HepG2 (cell line): ENCODE measurements around the gene TPPP3. TPM values are rescaled to one million over a fixed set of nuclear protein-coding genes. Genes with fewer than 3 reads are reported as not detected.

Experiments
- ATAC-seq: fragments of 200-7000 bp; cut with Tn5 transposase; 3 replicates; pipeline ENCODE4 v1.9.1; 2020; ENCODE audit warnings: mild to moderate bottlenecking, moderate library complexity
- BruUV-seq: library from RNA; stranded (reverse); fragments of 400-500 nt; replicated peaks from 2 replicates; lab custom pipeline; 2021; lab: Mats Ljungman, UMichigan
- CTCF ChIA-PET: fragments of 300-600 bp; formaldehyde crosslinking; extraction: SDS; loops from one replicate; lab custom pipeline; 2021; ENCODE audit warnings: low total read pairs, inconsistent platforms, low intra/inter-chr PET ratio; lab: Yijun Ruan, JAX
- POLR2A ChIA-PET: fragments of 350-600 bp; sonication (Branson Sonifier 250); formaldehyde crosslinking; loops from one replicate; lab custom pipeline; 2020; ENCODE audit warnings: antibody characterized with exemption, inconsistent platforms; lab: Yijun Ruan, JAX
- DNase-seq: peaks from one replicate; pipeline ENCODE4 v3.0.0-alpha.2; 2015; ENCODE audit warnings: low spot score
- FAIRE-seq: peaks from 3 replicates; lab custom pipeline; 2011; peaks lifted over from hg19 to GRCh38; lab: Jason Lieb, UNC
- H2AFZ ChIP-seq: one replicate; pipeline ENCODE4 v1.6.1; 2011; ENCODE audit warnings: low read length, inconsistent platforms
- H3K27ac ChIP-seq: fragments of 300-600 bp; 3 replicates; pipeline ENCODE4 v1.8.0; 2011; ENCODE audit warnings: mixed run types, mild to moderate bottlenecking, mixed read lengths, low read length, inconsistent platforms; ENCODE audit not compliant: insufficient read depth; ENCODE audit errors: extremely low read length
- H3K27me3 ChIP-seq, 2 experiments: fragments of 200-600 bp in 1 of 2; 2 replicates in 1 of 2; 3 replicates in 1 of 2; pipeline versions ENCODE4 v1.6.0 to v1.8.0; 2011; ENCODE audit warnings: low read length in 2 of 2, mild to moderate bottlenecking in 2 of 2, moderate library complexity in 2 of 2, inconsistent platforms in 1 of 2; ENCODE audit not compliant: insufficient read depth in 2 of 2, control insufficient read depth in 1 of 2
- H3K36me3 ChIP-seq, 2 experiments: fragments of 200-600 bp in 1 of 2; replicated peaks in 1 of 2; 2 replicates in 1 of 2; 3 replicates in 1 of 2; pipeline versions ENCODE4 v1.5.1 to v1.8.0; 2011; ENCODE audit warnings: low read length in 2 of 2, inconsistent platforms in 1 of 2; ENCODE audit not compliant: insufficient read depth in 2 of 2, control insufficient read depth in 1 of 2
- H3K4me1 ChIP-seq: 2 replicates; pipeline ENCODE4 v1.5.1; 2012; ENCODE audit warnings: low read length, inconsistent platforms; ENCODE audit not compliant: insufficient read depth
- H3K4me2 ChIP-seq: 2 replicates; pipeline ENCODE4 v1.6.0; 2011; ENCODE audit warnings: low read depth, low read length, inconsistent platforms
- H3K4me3 ChIP-seq, 3 experiments: fragments of 200-600 bp in 1 of 3; sonication (generic), shearing (Covaris generic) in 1 of 3; replicated peaks in 1 of 3; 2 replicates each; pipeline ENCODE4 v1.5.1; 2011 to 2016; ENCODE audit warnings: low read length in 3 of 3, inconsistent platforms in 2 of 3, low read depth in 2 of 3, mild to moderate bottlenecking in 2 of 3, control low read depth in 1 of 3, mixed read lengths in 1 of 3; ENCODE audit not compliant: insufficient read depth in 1 of 3
- H3K79me2 ChIP-seq: one replicate; pipeline ENCODE4 v1.6.1; 2011; ENCODE audit warnings: low read length, inconsistent platforms; ENCODE audit not compliant: insufficient read depth
- H3K9ac ChIP-seq: 2 replicates; pipeline ENCODE4 v1.6.0; 2011; ENCODE audit warnings: mild to moderate bottlenecking, low read depth, low read length, inconsistent platforms; ENCODE audit not compliant: insufficient read depth
- H3K9me3 ChIP-seq: 2 replicates; pipeline ENCODE4 v1.5.1; 2012; ENCODE audit warnings: mild to moderate bottlenecking, low read length
- H4K20me1 ChIP-seq: 2 replicates; pipeline ENCODE4 v1.6.0; 2011; ENCODE audit warnings: inconsistent platforms, mild to moderate bottlenecking, low read length, moderate library complexity; ENCODE audit not compliant: insufficient read depth
- ARID3A ChIP-seq: IDR thresholded peaks from 2 replicates; pipeline ENCODE4 v1.6.1; 2012; ENCODE audit warnings: low read depth, low read length, improper control_type of control experiment
- EP300 ChIP-seq, 3 experiments: sonication (generic) in 1 of 3; formaldehyde crosslinking in 1 of 3; IDR thresholded peaks; 2 replicates each; pipeline versions ENCODE4 v1.5.1 to v1.6.1; 2011 to 2020; ENCODE audit warnings: low read depth in 2 of 3, low read length in 2 of 3, borderline replicate concordance in 1 of 3, improper control_type of control experiment in 1 of 3, mild to moderate bottlenecking in 1 of 3, missing genetic modification reagents in 1 of 3, moderate library complexity in 1 of 3
- IKZF1 ChIP-seq: fragments of 450-650 bp; IDR thresholded peaks from 2 replicates; pipeline ENCODE4 v1.7.1; 2016
- LBX2 ChIP-seq: sonication (generic); formaldehyde crosslinking; IDR thresholded peaks from 2 replicates; pipeline ENCODE4 v1.5.0; 2020; ENCODE audit warnings: missing genetic modification reagents, mild to moderate bottlenecking, borderline replicate concordance
- MAFK ChIP-seq, 2 experiments: IDR thresholded peaks in 1 of 2; conservative IDR thresholded peaks in 1 of 2; 2 replicates each; pipeline ENCODE4 v1.6.1; 2011; ENCODE audit warnings: improper control_type of control experiment in 2 of 2, low read length in 2 of 2
- NCOR1 ChIP-seq: fragments of 200-600 bp; sonication (generic); IDR thresholded peaks from 2 replicates; pipeline ENCODE4 v1.7.0; 2017; ENCODE audit warnings: antibody characterized with exemption, low read length, borderline replicate concordance
- NR2F1 ChIP-seq, 2 experiments: fragments of 450-650 bp in 1 of 2; formaldehyde crosslinking in 1 of 2; IDR thresholded peaks; 2 replicates each; pipeline versions ENCODE4 v1.5.0 to v1.6.1; 2016 to 2020; ENCODE audit warnings: mild to moderate bottlenecking in 1 of 2, missing compliant biosample characterization in 1 of 2, missing genetic modification reagents in 1 of 2, moderate library complexity in 1 of 2
- NR2F6 ChIP-seq, 2 experiments: IDR thresholded peaks; 2 replicates each; pipeline ENCODE4 v1.6.1; 2016; ENCODE audit warnings: antibody characterized with exemption in 1 of 2, mild to moderate bottlenecking in 1 of 2
- SOX13 ChIP-seq, 3 experiments: fragments of 450-650 bp in 1 of 3; sonication (generic) in 1 of 3; formaldehyde crosslinking in 1 of 3; IDR thresholded peaks in 2 of 3; conservative IDR thresholded peaks in 1 of 3; 2 replicates each; pipeline versions ENCODE4 v1.5.0 to v1.6.1; 2016 to 2020; ENCODE audit warnings: antibody characterized with exemption in 1 of 3, mild to moderate bottlenecking in 1 of 3, missing compliant biosample characterization in 1 of 3, missing genetic modification reagents in 1 of 3, moderate library complexity in 1 of 3
- ZNF777 ChIP-seq: sonication (generic); formaldehyde crosslinking; IDR thresholded peaks from 2 replicates; pipeline ENCODE4 v1.4.0; 2020; ENCODE audit warnings: missing genetic modification reagents
- WGBS: methylation state at CpG from one replicate; pipeline ENCODE4 v1.1.6; 2017; ENCODE audit warnings: low lambda C conversion rate; 5-methylcytosine and 5-hydroxymethylcytosine counted together
- in situ Hi-C: cut with HindIII; loops from 2 replicates; pipeline ENCODE4 v1.10.0; 2017; ENCODE audit warnings: low pct_unique_long_range_greater_than_20kb; ENCODE audit not compliant: extremely low pct_ligation_motif_present
- intact Hi-C: fragments of 100-400 bp; cut with micrococcal nuclease; formaldehyde crosslinking; loops from one replicate; pipeline ENCODE4 v1.10.0; 2022; ENCODE audit not compliant: unreplicated experiment
- polyA plus RNA-seq, 8 experiments: library from polyadenylated mRNA; depleted of rRNA in 3 of 8; stranded (reverse) in 7 of 8; unstranded in 1 of 8; fragments of >200 nt; fragmentation: Illumina TruSeq in 4 of 8; extraction: Trizol in 4 of 8; gene quantifications; 2 replicates each; pipeline versions ENCODE4 v1.2.1 to v1.2.3, GENCODE V29; 2011 to 2016; ENCODE audit warnings: low read depth in 4 of 8, missing spikeins in 1 of 8, mixed read lengths in 1 of 8; ENCODE audit not compliant: insufficient read depth in 1 of 8
- total RNA-seq, 5 experiments: library from RNA; depleted of rRNA; stranded (reverse); fragments of >200 nt; fragmentation: Illumina TruSeq; extraction: Trizol; gene quantifications; 2 replicates each; pipeline ENCODE4 v1.2.3, GENCODE V29; 2016; ENCODE audit warnings: low read depth in 1 of 5

The TPPP3 gene
- total and polyA plus RNA-seq, 2 of the 13 experiments (the other 11 are each of a cell fraction or from before 2014, with no cell fraction given) = 0.16 to 0.44 TPM

DNA sequence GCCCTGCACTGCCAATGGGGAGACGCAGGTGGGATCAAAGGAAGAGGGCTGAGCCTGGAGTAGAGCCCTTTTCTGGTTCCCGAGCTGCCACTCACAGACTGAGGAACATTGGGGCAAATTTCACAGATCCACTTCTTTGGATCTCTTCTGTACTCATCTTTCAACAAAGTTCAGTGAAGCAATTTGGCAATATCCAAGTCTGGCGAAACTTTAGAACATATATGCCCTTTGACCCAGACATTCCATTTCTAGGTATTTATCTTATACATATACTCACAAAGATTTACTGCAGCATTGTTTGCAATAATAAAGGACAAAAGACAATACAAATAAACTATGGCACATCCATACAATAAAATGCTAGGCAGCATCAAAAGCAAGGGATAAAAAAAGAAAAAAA, 18.0 kb upstream of the TPPP3 start (continued):
- peak; percentile 65; the same call in 1 of the 2 replicates for TF ChIP-seq NCOR1
- peak in 1 of 2 experiments; percentile 41; a peak in 1 of 4 replicates for TF ChIP-seq NR2F1 (CRISPR knock-in tag; IDR thresholded peaks at IDR 0.05)
- no peak for TF ChIP-seq LBX2 (CRISPR knock-in tag)
- TF ChIP-seq SOX13 (IDR thresholded peaks at IDR 0.05) = no peak
- TF ChIP-seq SOX13 (CRISPR knock-in tag; conservative IDR thresholded peaks at IDR 0.05 in 1 of 2, IDR thresholded peaks at IDR 0.05 in 1 of 2) = 0 out of 4 replicates have a peak, but pooled peaks of 1 of the 2 experiments have one; percentile 49
- TF ChIP-seq EP300 (IDR thresholded peaks at IDR 0.05; ENCODE audit: low read depth in 2 of 2, low read length in 2 of 2) = peak in 1 of 2 experiments; percentile 36; a peak in 1 of 4 replicates
- no peak for TF ChIP-seq EP300 (CRISPR knock-in tag; IDR thresholded peaks at IDR 0.05; ENCODE audit: borderline replicate concordance)
- TF ChIP-seq ARID3A = peak; percentile 48; the same call in 1 of the 2 replicates
- TF ChIP-seq IKZF1 = no peak
- peak; percentile 58; the same call in 1 of the 2 replicates for TF ChIP-seq NR2F6 (IDR thresholded peaks at IDR 0.05)
- 0 out of 2 replicates have a peak, but pooled peaks have one; percentile 27 for TF ChIP-seq NR2F6 (CRISPR knock-in tag; IDR thresholded peaks at IDR 0.05)

DNA sequence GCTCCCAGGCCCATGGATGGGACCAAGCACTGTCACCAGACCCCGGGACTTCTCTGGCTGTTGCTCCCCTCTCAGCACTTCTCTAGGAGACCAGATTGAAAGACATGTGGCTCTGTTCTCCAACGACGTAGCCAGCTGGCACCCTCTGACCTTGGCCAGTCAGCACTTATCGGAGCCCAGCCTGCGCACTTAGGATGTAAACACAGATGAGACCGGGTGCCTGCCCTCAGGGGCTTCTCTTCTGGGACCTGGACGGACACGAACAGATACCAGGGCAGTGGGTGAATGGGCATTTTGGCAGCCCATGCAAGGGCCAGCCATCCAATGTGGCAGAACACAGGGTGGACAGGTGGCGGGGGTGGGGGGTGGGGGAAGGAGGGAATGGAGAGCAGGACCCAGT, 16.3 kb upstream of the TPPP3 start:
- no peak overlapping the region for H3K9ac ChIP-seq

More for the DNA sequence above, 16.3 kb upstream of the TPPP3 start:
- in situ Hi-C loops (no loop called here), intact Hi-C loops (no loop called here)
- Histone ChIP-seq H3K36me3 (no peaks in the 10 kb centered on the region), H3K4me3 (no peak overlapping the region), H3K27me3 (peaks cover 0 to 14% of the 10 kb centered on the region in 2 experiments; a peak in 3 of 5 replicates), H3K79me2 (no peaks in the 10 kb centered on the region), H4K20me1 (no peaks in the 10 kb centered on the region), H3K4me1 (peaks cover 38% of the 10 kb centered on the region), H3K4me2 (no peak overlapping the region), H3K9me3 (no peaks in the 10 kb centered on the region), H2AFZ (no peak overlapping the region), H3K27ac (no peak overlapping the region)
- TF ChIP-seq ZNF777 = no peak
- peak in 1 of 2 experiments; percentile 23; a peak in 2 of 4 replicates for TF ChIP-seq MAFK (conservative IDR thresholded peaks at IDR 0.05 in 1 of 2, IDR thresholded peaks at IDR 0.05 in 1 of 2; ENCODE audit: low read length in 2 of 2)
- WGBS = 84% methylated on average over 9 of the region's 9 CpGs
- DNase-seq (no peak), ATAC-seq (no peak), FAIRE-seq (no peak)
- ChIA-PET POLR2A (no interaction called here), CTCF (no interaction called here)
- BruUV-seq = no TSS peak
